DMS153 treated with DMSO at 0.1 percent for 48 hours (cell line): ENCODE data around the gene CARD10.

Experiments
- DNase-seq: peaks from one replicate; lab custom pipeline; 2025; ENCODE audit not compliant: unreplicated experiment; lab: John Stamatoyannopoulos, UW

Gene CARD10

DNA sequence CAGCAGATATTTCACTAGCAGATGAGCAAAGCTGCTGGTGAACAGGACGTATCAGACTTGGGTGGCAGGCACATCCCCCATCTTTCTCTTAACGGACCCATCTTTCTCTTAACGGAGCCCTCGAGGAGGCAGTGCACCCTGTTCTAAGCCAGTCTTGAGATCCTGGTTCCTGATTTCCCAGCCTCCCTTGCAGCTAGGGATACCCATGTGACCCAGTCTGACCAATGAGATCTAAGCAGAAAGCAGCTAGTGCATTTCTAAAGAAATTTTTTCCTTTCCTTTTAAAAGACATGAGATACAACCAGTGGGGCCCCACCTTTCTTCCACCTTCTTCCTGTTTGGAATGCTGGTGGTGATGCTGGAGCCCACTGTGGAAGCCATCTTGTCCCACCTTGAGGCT is 78.3 kb downstream of the CARD10 start:
- DNase-seq, result no peak
